Measurements from ENCODE around the gene DCLK2.

DNA sequence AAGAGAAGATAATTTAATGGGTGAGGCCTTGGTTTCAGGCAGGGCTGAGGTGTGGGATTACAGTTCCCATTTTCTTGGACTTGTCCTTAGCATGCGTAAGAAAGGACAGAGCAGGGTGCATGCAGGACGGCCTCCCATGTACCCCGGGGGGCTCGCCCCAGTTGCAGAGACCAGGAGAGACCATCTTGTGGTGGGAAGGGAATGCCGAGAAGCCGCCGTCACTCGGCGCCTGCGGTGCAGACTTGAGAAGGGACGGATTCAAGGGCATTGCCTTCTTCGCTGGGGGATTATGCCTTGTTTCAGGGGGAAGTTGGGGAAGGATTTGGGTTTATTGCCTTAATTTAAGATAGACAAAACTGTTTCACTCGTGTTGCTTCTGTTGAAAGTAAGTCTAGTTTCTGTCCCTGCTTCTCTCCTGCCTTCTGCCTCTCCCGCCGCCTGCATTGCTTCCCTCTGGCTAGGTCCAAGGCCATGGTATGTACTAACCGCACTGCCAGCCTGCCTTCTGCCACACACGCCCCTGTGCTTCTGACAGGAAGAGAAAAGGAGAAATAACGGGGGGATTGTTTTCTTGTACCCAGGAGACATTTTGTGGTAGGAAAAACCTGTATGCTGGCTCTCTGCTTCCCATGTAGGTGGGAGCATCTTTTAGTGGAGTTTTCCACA, 175.9 kb downstream of the DCLK2 start:
- TF ChIP-seq, protein P1, sequence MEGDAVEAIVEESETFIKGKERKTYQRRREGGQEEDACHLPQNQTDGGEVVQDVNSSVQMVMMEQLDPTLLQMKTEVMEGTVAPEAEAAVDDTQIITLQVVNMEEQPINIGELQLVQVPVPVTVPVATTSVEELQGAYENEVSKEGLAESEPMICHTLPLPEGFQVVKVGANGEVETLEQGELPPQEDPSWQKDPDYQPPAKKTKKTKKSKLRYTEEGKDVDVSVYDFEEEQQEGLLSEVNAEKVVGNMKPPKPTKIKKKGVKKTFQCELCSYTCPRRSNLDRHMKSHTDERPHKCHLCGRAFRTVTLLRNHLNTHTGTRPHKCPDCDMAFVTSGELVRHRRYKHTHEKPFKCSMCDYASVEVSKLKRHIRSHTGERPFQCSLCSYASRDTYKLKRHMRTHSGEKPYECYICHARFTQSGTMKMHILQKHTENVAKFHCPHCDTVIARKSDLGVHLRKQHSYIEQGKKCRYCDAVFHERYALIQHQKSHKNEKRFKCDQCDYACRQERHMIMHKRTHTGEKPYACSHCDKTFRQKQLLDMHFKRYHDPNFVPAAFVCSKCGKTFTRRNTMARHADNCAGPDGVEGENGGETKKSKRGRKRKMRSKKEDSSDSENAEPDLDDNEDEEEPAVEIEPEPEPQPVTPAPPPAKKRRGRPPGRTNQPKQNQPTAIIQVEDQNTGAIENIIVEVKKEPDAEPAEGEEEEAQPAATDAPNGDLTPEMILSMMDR (IDR thresholded peaks at IDR 0.05) = no peak
- TF ChIP-seq POLR2A (IDR thresholded peaks at IDR 0.05) = no peak
